ENCODE data around the gene SLC41A1.

GRCh38 chr1:205770618-205771017, 42.4 kb downstream of the SLC41A1 start:
- TF ChIP-seq CTCF (IDR thresholded peaks at IDR 0.05; ENCODE audit: low read length) (no peak), EZH2 (optimal IDR thresholded peaks at IDR 0.05; ENCODE audit: low read depth, low read length) (no peak)
